Nephron (organoid): Measurements from ENCODE around the gene TNN.
"Not testable (repeated sequence)": the region's sequence is repeated elsewhere in the genome, so short reads cannot be mapped to it uniquely, and the experiment has no call there.

Experiments used
- H3K27ac Mint-ChIP-seq, 3 experiments: 2 replicates each; pipeline ENCODE4 v1.8.0; 2020; ENCODE audit warnings: mixed read lengths in 3 of 3, mild to moderate bottlenecking in 2 of 3, moderate library complexity in 1 of 3
- H3K27me3 Mint-ChIP-seq: 2 replicates; pipeline ENCODE4 v1.8.0; 2021; ENCODE audit warnings: low read depth, mild to moderate bottlenecking, moderate library complexity, mixed read lengths
- H3K36me3 Mint-ChIP-seq: 2 replicates; pipeline ENCODE4 v1.8.0; 2020; ENCODE audit warnings: low read depth, mixed read lengths
- H3K4me1 Mint-ChIP-seq: 2 replicates; pipeline ENCODE4 v1.8.0; 2020; ENCODE audit warnings: mixed read lengths
- H3K4me3 Mint-ChIP-seq, 3 experiments: 2 replicates each; pipeline ENCODE4 v1.8.0; 2020; ENCODE audit warnings: mild to moderate bottlenecking in 3 of 3, mixed read lengths in 3 of 3, moderate library complexity in 2 of 3
- H3K9me3 Mint-ChIP-seq: 2 replicates; pipeline ENCODE4 v1.8.0; 2020; ENCODE audit warnings: mixed read lengths
- TF ChIP-seq, protein P1 (sequence below), 3 experiments: fragments of 200-600 bp; sonication (generic); IDR thresholded peaks; one replicate each; pipeline ENCODE4 v1.5.0; 2021; ENCODE audit warnings: antibody characterized with exemption in 3 of 3; ENCODE audit not compliant: unreplicated experiment in 3 of 3

TNN gene

DNA sequence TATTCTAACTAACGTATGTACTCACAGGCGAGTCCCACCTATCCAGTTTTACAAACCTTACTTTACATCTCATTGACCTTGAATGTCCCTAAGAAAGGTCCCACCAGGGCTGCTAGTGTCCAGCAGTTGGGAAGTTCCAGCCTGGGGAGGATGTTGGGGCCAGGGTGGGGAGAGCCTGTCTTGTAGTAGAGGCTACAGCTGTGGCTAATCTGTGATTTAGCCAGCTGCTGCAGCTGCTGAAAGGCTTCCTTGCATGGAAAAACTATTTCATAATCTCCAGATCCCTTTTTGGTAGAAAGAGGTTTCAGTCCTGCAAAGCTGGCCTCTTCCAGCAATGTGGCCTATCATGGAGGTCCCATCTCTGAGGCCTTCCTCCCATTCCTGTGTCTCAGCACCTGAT is 23.1 kb downstream of the TNN start:
- no peaks in the 10 kb centered on the region for H3K9me3 Mint-ChIP-seq
- H3K27me3 Mint-ChIP-seq, result no peaks in the 10 kb centered on the region
- H3K4me3 Mint-ChIP-seq, result no peak overlapping the region
- H3K27ac Mint-ChIP-seq, result no peak overlapping the region
- H3K4me1 Mint-ChIP-seq, result peaks cover 24% of the 10 kb centered on the region
- no peaks in the 10 kb centered on the region for H3K36me3 Mint-ChIP-seq
- TF ChIP-seq, protein P1, sequence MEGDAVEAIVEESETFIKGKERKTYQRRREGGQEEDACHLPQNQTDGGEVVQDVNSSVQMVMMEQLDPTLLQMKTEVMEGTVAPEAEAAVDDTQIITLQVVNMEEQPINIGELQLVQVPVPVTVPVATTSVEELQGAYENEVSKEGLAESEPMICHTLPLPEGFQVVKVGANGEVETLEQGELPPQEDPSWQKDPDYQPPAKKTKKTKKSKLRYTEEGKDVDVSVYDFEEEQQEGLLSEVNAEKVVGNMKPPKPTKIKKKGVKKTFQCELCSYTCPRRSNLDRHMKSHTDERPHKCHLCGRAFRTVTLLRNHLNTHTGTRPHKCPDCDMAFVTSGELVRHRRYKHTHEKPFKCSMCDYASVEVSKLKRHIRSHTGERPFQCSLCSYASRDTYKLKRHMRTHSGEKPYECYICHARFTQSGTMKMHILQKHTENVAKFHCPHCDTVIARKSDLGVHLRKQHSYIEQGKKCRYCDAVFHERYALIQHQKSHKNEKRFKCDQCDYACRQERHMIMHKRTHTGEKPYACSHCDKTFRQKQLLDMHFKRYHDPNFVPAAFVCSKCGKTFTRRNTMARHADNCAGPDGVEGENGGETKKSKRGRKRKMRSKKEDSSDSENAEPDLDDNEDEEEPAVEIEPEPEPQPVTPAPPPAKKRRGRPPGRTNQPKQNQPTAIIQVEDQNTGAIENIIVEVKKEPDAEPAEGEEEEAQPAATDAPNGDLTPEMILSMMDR (IDR thresholded peaks at IDR 0.05; ENCODE audit: unreplicated experiment in 3 of 3), result no peak

DNA sequence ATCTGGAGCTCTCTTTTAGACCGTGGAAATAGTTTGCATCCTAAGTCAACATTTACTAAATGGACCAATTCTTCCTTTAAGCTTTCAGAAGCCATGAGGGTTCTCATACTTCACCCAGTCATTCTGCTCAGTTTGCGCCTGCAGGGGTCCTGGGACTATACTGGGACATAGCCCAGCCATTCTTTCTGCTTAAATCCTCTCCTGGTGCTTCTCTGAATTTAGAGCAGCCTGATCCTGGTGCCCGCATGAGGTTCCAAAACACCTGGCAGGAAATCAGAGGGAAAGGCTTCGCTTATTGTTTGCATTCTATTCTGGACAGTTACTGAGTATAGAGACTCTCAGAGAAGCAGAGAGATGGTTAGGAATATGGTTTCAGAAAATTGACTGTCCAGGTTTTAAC is 27.0 kb downstream of the TNN start:
- H3K27ac Mint-ChIP-seq, result no peak overlapping the region
- no peaks in the 10 kb centered on the region for H3K27me3 Mint-ChIP-seq
- no peaks in the 10 kb centered on the region for H3K9me3 Mint-ChIP-seq
- H3K4me1 Mint-ChIP-seq, result peaks cover 15% of the 10 kb centered on the region
- no peaks in the 10 kb centered on the region for H3K36me3 Mint-ChIP-seq
- TF ChIP-seq, protein P1 (IDR thresholded peaks at IDR 0.05; ENCODE audit: unreplicated experiment in 3 of 3), result no peak
- no peak overlapping the region for H3K4me3 Mint-ChIP-seq

DNA sequence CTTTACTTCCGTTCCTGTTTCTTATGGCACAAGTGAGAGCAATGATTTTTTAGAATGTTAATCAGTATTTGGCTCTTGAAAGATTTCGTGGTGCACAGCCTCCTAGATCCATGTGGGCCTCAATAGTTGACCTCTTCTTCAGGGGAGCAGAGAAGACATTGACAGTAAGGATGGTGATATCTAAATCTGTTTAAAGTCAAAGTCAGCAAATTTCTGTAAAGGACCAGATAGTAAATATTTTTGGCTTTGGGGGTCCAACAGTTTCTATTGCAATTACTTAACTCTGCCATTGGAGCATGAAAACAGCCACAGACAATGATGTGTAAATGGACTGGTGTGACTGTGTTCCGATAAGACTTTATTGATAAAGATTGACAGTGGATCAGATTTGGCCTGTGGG is 27.4 kb downstream of the TNN start:
- peaks cover 10% of the 10 kb centered on the region for H3K4me1 Mint-ChIP-seq
- H3K9me3 Mint-ChIP-seq, result no peaks in the 10 kb centered on the region
- no peak overlapping the region for H3K27ac Mint-ChIP-seq
- no peaks in the 10 kb centered on the region for H3K36me3 Mint-ChIP-seq
- H3K4me3 Mint-ChIP-seq, result no peak overlapping the region
- H3K27me3 Mint-ChIP-seq, result no peaks in the 10 kb centered on the region
- TF ChIP-seq, protein P1 (IDR thresholded peaks at IDR 0.05; ENCODE audit: unreplicated experiment in 3 of 3), result no peak

DNA sequence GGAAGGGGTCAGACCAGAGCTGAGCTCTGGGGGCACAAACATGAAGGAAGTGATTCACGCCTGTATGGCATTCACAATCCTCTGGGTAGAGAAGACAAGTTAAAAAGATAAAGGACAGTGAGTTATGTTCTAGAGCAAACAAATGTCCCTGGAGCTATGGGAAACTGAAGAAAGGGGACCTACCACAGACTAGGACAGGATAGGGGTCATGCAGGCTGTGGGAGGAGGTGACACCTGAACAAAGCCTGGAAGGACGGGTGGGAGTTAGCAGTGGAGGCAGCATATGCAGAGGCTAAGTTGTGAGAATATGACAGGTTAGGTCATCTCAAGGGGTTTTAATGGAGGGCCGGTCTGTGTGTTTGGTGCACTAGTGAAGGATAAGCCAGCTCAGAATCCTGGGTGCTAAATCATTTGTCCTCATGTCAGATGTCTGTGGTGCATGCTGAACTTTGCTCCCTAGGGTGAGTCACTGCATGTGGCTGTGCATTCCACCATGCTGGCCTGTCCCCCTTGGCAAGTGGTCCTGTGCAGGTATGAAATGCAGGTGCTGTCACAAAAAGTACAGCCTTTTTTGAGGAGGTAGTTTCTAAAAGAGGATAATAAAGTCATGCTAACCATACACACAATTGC is 28.5 kb downstream of the TNN start:
- Mint-ChIP-seq H3K27me3 (no peaks in the 10 kb centered on the region), H3K4me3 (no peak overlapping the region), H3K4me1 (no peaks in the 10 kb centered on the region), H3K9me3 (peaks cover 2% of the 10 kb centered on the region), H3K36me3 (no peaks in the 10 kb centered on the region), H3K27ac (no peak overlapping the region)
- TF ChIP-seq, protein P1 (IDR thresholded peaks at IDR 0.05; ENCODE audit: unreplicated experiment in 3 of 3), result no peak

DNA sequence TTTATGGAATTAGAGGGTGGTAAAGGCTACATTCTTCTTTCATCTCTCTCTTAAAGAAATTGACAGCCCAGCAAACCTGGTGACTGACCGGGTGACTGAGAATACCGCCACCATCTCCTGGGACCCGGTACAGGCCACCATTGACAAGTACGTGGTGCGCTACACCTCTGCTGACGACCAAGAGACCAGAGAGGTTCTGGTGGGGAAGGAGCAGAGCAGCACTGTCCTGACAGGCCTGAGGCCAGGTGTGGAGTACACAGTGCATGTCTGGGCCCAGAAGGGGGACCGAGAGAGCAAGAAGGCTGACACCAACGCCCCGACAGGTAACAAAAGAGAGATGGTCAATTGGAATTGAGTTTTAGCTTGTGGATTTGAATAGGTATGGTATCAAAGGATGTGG is 29.7 kb downstream of the TNN start:
- TF ChIP-seq, protein P1 (IDR thresholded peaks at IDR 0.05; ENCODE audit: unreplicated experiment in 3 of 3), result no peak
- H3K9me3 Mint-ChIP-seq, result peaks cover 3% of the 10 kb centered on the region
- no peak overlapping the region for H3K27ac Mint-ChIP-seq
- H3K4me1 Mint-ChIP-seq, result no peaks in the 10 kb centered on the region
- H3K36me3 Mint-ChIP-seq, result no peaks in the 10 kb centered on the region
- no peak overlapping the region for H3K4me3 Mint-ChIP-seq
- H3K27me3 Mint-ChIP-seq, result no peaks in the 10 kb centered on the region

DNA sequence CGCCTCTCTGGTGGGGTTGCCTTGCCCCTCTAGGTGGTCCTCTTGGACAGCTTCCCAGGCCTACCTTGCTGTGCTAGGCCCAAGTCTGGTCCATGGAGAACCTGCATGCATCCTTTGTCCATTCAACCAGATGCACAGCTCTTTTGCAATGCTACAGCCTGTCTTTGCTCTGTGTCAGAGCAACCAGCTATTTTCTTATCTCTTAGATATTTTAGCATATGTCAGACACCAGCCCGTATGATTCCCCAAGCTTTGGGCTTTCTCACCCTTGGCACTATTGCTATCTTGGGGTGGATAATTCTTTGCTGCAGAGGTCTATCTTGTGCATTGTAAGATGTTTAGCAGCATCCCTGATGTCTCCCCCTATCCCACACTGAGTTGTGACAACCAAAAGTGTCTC is 32.3 kb downstream of the TNN start:
- Mint-ChIP-seq H3K36me3 (no peaks in the 10 kb centered on the region), H3K9me3 (peaks cover 6% of the 10 kb centered on the region), H3K27me3 (no peaks in the 10 kb centered on the region), H3K4me3 (no peak overlapping the region), H3K4me1 (no peaks in the 10 kb centered on the region), H3K27ac (no peak overlapping the region)
- TF ChIP-seq, protein P1 (IDR thresholded peaks at IDR 0.05; ENCODE audit: unreplicated experiment in 3 of 3), result no peak

DNA sequence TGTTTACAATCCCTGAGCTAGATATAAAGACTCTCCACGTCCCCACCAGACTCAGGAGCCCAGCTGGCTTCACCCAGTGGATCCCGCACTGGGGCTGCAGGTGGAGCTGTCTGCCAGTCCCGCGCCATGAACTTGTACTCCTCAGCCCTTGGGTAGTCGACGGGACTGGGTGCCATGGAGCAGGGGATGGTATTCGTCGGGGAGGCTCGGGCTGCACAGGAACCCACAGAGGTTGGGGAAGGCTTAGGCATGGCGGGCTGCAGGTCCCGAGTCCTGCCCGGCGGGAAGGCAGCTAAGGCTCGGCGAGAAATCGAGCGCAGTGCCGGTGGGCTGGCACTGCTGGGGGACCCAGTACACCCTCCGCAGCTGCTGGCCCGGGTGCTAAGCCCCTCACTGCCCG is 34.5 kb downstream of the TNN start:
- H3K27ac Mint-ChIP-seq, H3K36me3 Mint-ChIP-seq, H3K4me1 Mint-ChIP-seq, H3K27me3 Mint-ChIP-seq, H3K4me3 Mint-ChIP-seq: not testable (repeated sequence)
- H3K9me3 Mint-ChIP-seq, result peaks cover 11% of the 10 kb centered on the region

DNA sequence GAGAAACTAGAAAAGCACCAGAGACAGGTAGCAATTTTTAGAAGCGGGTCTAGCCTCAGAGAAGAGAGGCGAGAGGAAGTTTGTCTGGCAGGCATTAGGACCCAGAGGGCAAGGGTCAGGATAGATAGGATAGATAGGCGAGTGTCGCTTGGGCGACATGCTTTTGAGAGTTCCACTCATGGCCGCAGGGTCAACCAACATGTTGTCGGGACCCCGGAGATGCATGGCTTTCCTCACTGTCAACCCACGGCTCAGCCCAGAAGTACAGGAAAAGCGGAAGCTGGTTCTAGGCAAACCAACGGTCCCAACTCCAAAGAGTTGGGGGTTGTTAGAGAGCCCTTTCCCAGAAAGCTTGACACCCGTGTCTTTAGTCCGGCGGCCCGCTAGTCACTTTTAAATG is 38.9 kb downstream of the TNN start:
- H3K9me3 Mint-ChIP-seq, result peaks cover 18% of the 10 kb centered on the region
- H3K27ac Mint-ChIP-seq, H3K4me3 Mint-ChIP-seq, H3K4me1 Mint-ChIP-seq, H3K27me3 Mint-ChIP-seq, H3K36me3 Mint-ChIP-seq: not testable (repeated sequence)

DNA sequence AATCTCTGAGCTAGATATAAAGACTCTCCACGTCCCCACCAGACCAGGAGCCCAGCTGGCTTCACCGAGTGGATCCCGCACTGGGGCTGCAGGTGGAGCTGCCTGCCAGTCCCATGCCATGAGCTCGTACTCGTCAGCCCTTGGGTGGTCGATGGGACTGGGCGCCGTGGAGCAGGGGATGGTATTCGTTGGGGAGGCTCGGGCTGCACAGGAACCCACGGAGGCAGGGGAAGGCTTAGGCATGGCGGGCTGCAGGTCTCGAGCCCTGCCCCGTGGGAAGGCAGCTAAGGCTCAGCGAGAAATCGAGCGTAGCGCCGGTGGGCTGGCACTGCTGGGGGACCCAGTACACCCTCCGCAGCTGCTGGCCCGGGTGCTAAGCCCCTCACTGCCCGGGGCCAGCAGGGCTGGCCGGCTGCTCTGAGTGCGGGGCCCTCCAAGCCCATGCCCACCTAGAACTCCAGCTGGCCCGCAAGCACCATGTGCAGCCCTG is 40.7 kb downstream of the TNN start:
- H3K27ac Mint-ChIP-seq, H3K4me3 Mint-ChIP-seq, H3K4me1 Mint-ChIP-seq, H3K27me3 Mint-ChIP-seq, H3K36me3 Mint-ChIP-seq: not testable (repeated sequence)
- H3K9me3 Mint-ChIP-seq, result peaks cover 31% of the 10 kb centered on the region
